GM23248 (cell line): ENCODE measurements around the gene SLC9A9. TPM values are rescaled to one million over a fixed set of nuclear protein-coding genes. Genes with fewer than 3 reads are reported as not detected.

ENCODE experiments used
- DNase-seq: peaks from one replicate; pipeline ENCODE4 v3.0.0-alpha.2; 2015
- H2AFZ ChIP-seq: fragments of 200-600 bp; sonication (generic); 2 replicates; pipeline ENCODE4 v1.6.1; 2016; ENCODE audit warnings: antibody characterized with exemption
- H3F3A ChIP-seq: fragments of 200-600 bp; sonication (generic); 2 replicates; pipeline ENCODE4 v1.6.1; 2016; ENCODE audit warnings: mild to moderate bottlenecking, antibody characterized with exemption, mixed run types; ENCODE audit not compliant: insufficient read depth
- H3K27ac ChIP-seq: fragments of 200-600 bp; sonication (generic); 2 replicates; pipeline ENCODE4 v1.5.1; 2016; ENCODE audit warnings: mild to moderate bottlenecking
- H3K27me3 ChIP-seq: fragments of 200-600 bp; sonication (generic); replicated peaks from 2 replicates; pipeline ENCODE4 v1.6.1; 2016; ENCODE audit warnings: mild to moderate bottlenecking; ENCODE audit not compliant: insufficient read depth
- H3K36me3 ChIP-seq: fragments of 200-600 bp; sonication (generic); 2 replicates; pipeline ENCODE4 v1.6.1; 2016; ENCODE audit warnings: low read depth, mild to moderate bottlenecking
- H3K4me1 ChIP-seq: fragments of 200-600 bp; sonication (generic); 2 replicates; pipeline ENCODE4 v1.6.1; 2016; ENCODE audit warnings: mild to moderate bottlenecking; ENCODE audit not compliant: insufficient read depth
- H3K4me2 ChIP-seq: fragments of 200-600 bp; sonication (generic); one replicate; pipeline ENCODE4 v1.6.1; 2016; ENCODE audit warnings: mild to moderate bottlenecking; ENCODE audit not compliant: unreplicated experiment
- H3K4me3 ChIP-seq: fragments of 200-600 bp; sonication (generic); 2 replicates; pipeline ENCODE4 v1.5.1; 2016; ENCODE audit warnings: mild to moderate bottlenecking
- H3K79me2 ChIP-seq: fragments of 200-600 bp; sonication (generic); 2 replicates; pipeline ENCODE4 v1.6.1; 2016; ENCODE audit warnings: mild to moderate bottlenecking; ENCODE audit not compliant: insufficient read depth
- H3K9ac ChIP-seq: fragments of 200-600 bp; sonication (generic); 2 replicates; pipeline ENCODE4 v1.6.1; 2016; ENCODE audit warnings: mild to moderate bottlenecking
- H3K9me2 ChIP-seq: fragments of 200-600 bp; sonication (generic); 2 replicates; pipeline ENCODE4 v1.6.1; 2016; ENCODE audit warnings: mixed run types, mild to moderate bottlenecking, moderate library complexity; ENCODE audit not compliant: insufficient read depth
- H3K9me3 ChIP-seq: fragments of 200-600 bp; sonication (generic); one replicate; pipeline ENCODE4 v1.6.1; 2017; ENCODE audit warnings: low read depth
- H4K20me1 ChIP-seq: fragments of 200-600 bp; sonication (generic); 2 replicates; pipeline ENCODE4 v1.6.0; 2016; ENCODE audit not compliant: insufficient read depth
- EZH2 ChIP-seq: fragments of 200-600 bp; sonication (generic); IDR thresholded peaks from 2 replicates; pipeline ENCODE4 v1.6.1; 2018; ENCODE audit warnings: antibody characterized with exemption, mild to moderate bottlenecking; ENCODE audit not compliant: insufficient read depth, poor library complexity, severe bottlenecking
- EZH2phosphoT487 ChIP-seq: fragments of 200-600 bp; sonication (generic); IDR thresholded peaks from 2 replicates; pipeline ENCODE4 v1.6.1; 2018; ENCODE audit warnings: antibody characterized with exemption, moderate library complexity, mild to moderate bottlenecking, low read depth; ENCODE audit not compliant: insufficient read depth
- WGBS, 2 experiments: methylation state at CpG; one replicate each; pipeline ENCODE4 v1.1.6; 2015 to 2017; ENCODE audit warnings: low lambda C conversion rate in 2 of 2, low coverage in 1 of 2; ENCODE audit errors: missing lambda C conversion rate in 2 of 2; 5-methylcytosine and 5-hydroxymethylcytosine counted together
- in situ Hi-C: fragments of 300-500 bp; cut with MboI; formaldehyde crosslinking; loops from 2 replicates; pipeline ENCODE4 v1.15.0; 2020
- polyA plus RNA-seq: library from polyadenylated mRNA; unstranded; fragments of >200 nt; fragmentation: Nextera tagmentation; extraction: Ambion mirVana; gene quantifications from 2 replicates; pipeline ENCODE4 v1.2.1, GENCODE V29; 2016
- total RNA-seq: library from RNA; depleted of rRNA; stranded (reverse); fragments of >200 nt; shearing (Covaris generic); gene quantifications from 2 replicates; pipeline ENCODE4 v1.2.3, GENCODE V29; 2014

The SLC9A9 gene
- total and polyA plus RNA-seq, 2 experiments from 2014 or later: 2.8 to 3.2 TPM

DNA sequence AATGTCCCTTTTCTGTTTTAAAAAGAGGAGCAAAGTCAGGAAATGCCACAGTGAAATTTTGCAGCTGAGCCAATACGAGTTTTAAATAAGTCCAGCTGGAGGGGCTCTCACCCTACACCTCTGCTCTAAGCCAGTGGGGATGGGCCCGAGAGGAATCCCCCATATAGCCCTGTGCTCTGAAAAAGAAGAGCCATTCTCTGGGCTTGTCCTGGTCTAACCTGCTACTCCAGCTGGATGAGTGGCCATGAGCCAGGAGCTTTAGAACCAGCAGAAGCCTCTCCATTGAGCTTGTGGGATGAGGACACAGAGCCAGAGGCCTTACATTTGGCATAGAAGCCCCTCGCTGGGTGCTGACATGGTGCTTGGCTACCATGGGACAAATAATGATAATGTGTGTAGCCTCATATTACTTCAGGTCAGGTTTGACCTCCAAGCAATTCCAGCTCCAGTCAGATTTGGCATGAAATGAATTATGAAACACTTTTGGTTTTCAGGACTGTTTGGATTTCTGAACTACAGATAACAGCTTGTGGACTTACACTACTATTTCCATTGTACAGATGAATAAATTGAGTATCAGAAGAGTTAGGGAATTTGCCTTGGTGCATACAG lies 556.3 kb downstream of the SLC9A9 start:
- Histone ChIP-seq H3F3A (no peaks in the 10 kb centered on the region), H3K36me3 (no peaks in the 10 kb centered on the region), H3K4me1 (no peaks in the 10 kb centered on the region), H3K4me3 (no peak overlapping the region), H4K20me1 (no peaks in the 10 kb centered on the region), H3K9ac (no peak overlapping the region), H3K9me2 (no peaks in the 10 kb centered on the region), H3K9me3 (no peaks in the 10 kb centered on the region), H3K79me2 (no peaks in the 10 kb centered on the region), H3K27ac (no peak overlapping the region), H3K4me2 (no peak overlapping the region), H2AFZ (no peak overlapping the region), H3K27me3 (no peaks in the 10 kb centered on the region)
- 87 to 89% methylated on average over 3 of the region's 3 CpGs for WGBS, 2 experiments
- in situ Hi-C loops: no loop called here
- TF ChIP-seq EZH2phosphoT487 (no peak), EZH2 (no peak)
- DNase-seq: no peak

DNA sequence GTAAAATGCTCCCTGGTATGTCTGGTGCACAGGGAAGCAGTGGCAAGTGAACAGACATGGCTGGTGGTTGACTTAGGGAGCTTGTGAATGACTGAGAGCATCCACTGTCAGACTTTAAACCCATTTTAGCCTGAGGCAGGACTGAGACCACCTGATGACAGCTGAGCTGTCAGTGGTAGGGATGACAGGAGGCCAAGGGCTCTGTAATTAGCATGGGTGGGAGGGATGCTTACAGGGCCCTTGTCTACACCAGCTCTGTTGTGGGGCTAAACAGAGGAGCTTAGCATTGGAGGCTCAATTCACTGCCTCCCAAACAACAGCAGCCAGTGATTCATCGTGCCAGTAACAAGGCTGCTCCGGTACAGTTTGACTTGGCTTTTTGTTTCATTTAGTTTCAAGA lies 559.3 kb downstream of the SLC9A9 start:
- H3K79me2 ChIP-seq: no peaks in the 10 kb centered on the region
- no peak overlapping the region for H3K9ac ChIP-seq
- no peaks in the 10 kb centered on the region for H3F3A ChIP-seq
- no peaks in the 10 kb centered on the region for H4K20me1 ChIP-seq
- TF ChIP-seq EZH2phosphoT487: no peak
- no peak for TF ChIP-seq EZH2
- H3K27me3 ChIP-seq: no peaks in the 10 kb centered on the region; the same call in 1 of the 2 replicates
- in situ Hi-C loops: no loop called here
- DNase-seq: no peak
- no peaks in the 10 kb centered on the region for H3K9me3 ChIP-seq
- H3K4me1 ChIP-seq: no peaks in the 10 kb centered on the region
- H3K9me2 ChIP-seq: no peaks in the 10 kb centered on the region
- no peaks in the 10 kb centered on the region for H3K36me3 ChIP-seq
- H3K4me2 ChIP-seq: no peak overlapping the region
- no peak overlapping the region for H3K27ac ChIP-seq
- no peak overlapping the region for H2AFZ ChIP-seq
- no peak overlapping the region for H3K4me3 ChIP-seq
- WGBS, 2 experiments: 77 to 86% methylated on average over 2 of the region's 2 CpGs

DNA sequence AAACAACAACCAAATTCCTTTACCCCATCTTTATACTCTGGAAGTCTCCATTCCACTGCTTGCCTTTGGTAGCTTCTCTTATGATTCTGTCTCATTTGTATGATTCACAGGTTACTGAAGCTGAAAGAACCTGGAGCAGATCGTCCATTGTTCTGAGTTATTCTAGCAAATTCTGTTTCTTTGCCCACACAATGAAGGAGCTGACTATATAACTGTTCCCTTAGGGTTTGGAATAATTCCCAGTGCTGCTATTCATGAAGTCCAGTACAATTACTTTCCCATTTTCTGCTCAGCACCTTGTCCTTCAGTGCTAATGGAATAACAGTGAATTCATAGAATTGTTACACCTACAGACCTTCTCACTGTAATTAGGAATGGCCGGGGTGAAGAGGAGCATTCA lies 560.9 kb downstream of the SLC9A9 start:
- 67 to 71% methylated on average over 2 of the region's 2 CpGs for WGBS, 2 experiments
- Histone ChIP-seq H3K4me3 (no peak overlapping the region), H3K9ac (no peak overlapping the region), H3K27me3 (no peaks in the 10 kb centered on the region; the same call in 1 of the 2 replicates), H3K4me1 (no peaks in the 10 kb centered on the region), H3K36me3 (no peaks in the 10 kb centered on the region), H3K27ac (no peak overlapping the region), H3K79me2 (no peaks in the 10 kb centered on the region), H3F3A (no peaks in the 10 kb centered on the region), H3K4me2 (no peak overlapping the region), H2AFZ (no peak overlapping the region), H4K20me1 (no peaks in the 10 kb centered on the region), H3K9me3 (no peaks in the 10 kb centered on the region), H3K9me2 (no peaks in the 10 kb centered on the region)
- in situ Hi-C loops: no loop called here
- TF ChIP-seq EZH2phosphoT487: no peak
- TF ChIP-seq EZH2: no peak
- DNase-seq: peak; percentile 27

DNA sequence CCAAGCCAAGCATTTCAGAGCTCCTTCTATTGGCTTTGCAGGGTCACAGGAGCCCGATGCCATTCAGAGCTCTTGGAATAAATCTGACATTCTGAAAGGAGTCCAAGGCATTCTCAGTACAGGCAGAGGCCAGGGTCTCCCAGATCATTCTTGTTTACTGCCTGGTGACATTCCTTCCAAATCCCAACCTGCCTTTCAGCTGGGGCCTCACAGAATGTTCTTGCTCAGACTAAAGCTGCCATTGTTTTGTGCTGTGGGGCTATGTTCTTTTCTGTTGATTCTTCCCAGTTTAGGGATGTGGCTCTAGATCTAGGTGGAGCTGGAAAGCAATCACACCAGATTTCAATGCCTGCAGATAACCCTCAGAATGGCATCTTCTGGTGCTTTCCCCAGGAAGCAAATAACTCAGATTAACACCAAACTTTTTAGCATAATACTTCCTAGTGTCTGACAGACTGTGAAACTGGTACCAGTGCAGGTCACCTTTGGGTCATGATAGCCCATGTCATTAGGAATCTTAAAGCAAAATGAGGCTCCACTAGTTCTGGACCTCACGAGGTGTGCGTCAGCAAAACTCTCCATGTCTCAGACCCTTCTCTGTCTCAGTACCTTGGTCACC lies 561.8 kb downstream of the SLC9A9 start:
- Histone ChIP-seq H3K79me2 (no peaks in the 10 kb centered on the region), H3K27me3 (no peaks in the 10 kb centered on the region; the same call in 1 of the 2 replicates), H3K36me3 (no peaks in the 10 kb centered on the region), H3K9me3 (no peaks in the 10 kb centered on the region), H3K27ac (no peak overlapping the region), H3K4me2 (no peak overlapping the region), H3K4me1 (no peaks in the 10 kb centered on the region), H3K9ac (no peak overlapping the region), H3K9me2 (no peaks in the 10 kb centered on the region), H3K4me3 (no peak overlapping the region), H3F3A (no peaks in the 10 kb centered on the region), H4K20me1 (no peaks in the 10 kb centered on the region), H2AFZ (no peak overlapping the region)
- DNase-seq: no peak
- TF ChIP-seq EZH2: no peak
- TF ChIP-seq EZH2phosphoT487: no peak
- in situ Hi-C loops: no loop called here
- WGBS, 2 experiments: 89 to 97% methylated on average over 3 of the region's 3 CpGs
